Omental fat pad (tissue), 4 donors: ENCODE measurements around the gene JPH3. TPM values are rescaled to one million over a fixed set of nuclear protein-coding genes. Genes with fewer than 3 reads are reported as not detected.

ENCODE experiments used
- ATAC-seq: fragments of 150-250 bp; one replicate; pipeline ENCODE4 v1.9.1; 2016; ENCODE audit warnings: mild to moderate bottlenecking, moderate library complexity; ENCODE audit not compliant: low FRiP score
- DNase-seq: peaks from one replicate; pipeline ENCODE4 v3.0.0-alpha.2; 2019; ENCODE audit warnings: low spot score
- CTCF ChIP-seq, 3 donors: fragments of 450-650 bp; IDR thresholded peaks; one replicate each; pipeline ENCODE4 v1.5.1; 2016 to 2017; ENCODE audit warnings: antibody characterized with exemption in 3 of 3, mild to moderate bottlenecking in 3 of 3, moderate library complexity in 2 of 3
- total RNA-seq, 4 donors: library from RNA; depleted of rRNA; stranded (reverse); fragments of >200 nt; gene quantifications; one replicate each; pipeline ENCODE4 v1.1.0, GENCODE V29; 2016

The JPH3 gene
- under 1 TPM in 1 of 4 donors, not detected in 3; 0.32 TPM for total RNA-seq

GRCh38 chr16:87602001-87602775 is at the start of gene JPH3:
Gene JPH3 (plus strand): TSS chr16:87602508. CDS start chr16:87603147, 639 bp downstream.
- no peak for TF ChIP-seq CTCF (IDR thresholded peaks at IDR 0.05)
- DNase-seq (no peak), ATAC-seq (no peak)

- DNase-seq (no peak), ATAC-seq (no peak)
- TF ChIP-seq CTCF (IDR thresholded peaks at IDR 0.05) = no peak
These were observed 49.3 kb upstream of the JPH3 start for GRCh38 chr16:87552772-87553573.

GRCh38 chr16:87554754-87555427 is 47.4 kb upstream of the JPH3 start:
- DNase-seq (no peak), ATAC-seq (no peak)
- TF ChIP-seq CTCF (IDR thresholded peaks at IDR 0.05) = no peak

- ATAC-seq (no peak), DNase-seq (no peak)
- no peak for TF ChIP-seq CTCF (IDR thresholded peaks at IDR 0.05)
These were observed 46.7 kb upstream of the JPH3 start for GRCh38 chr16:87555647-87556046.

- DNase-seq (no peak), ATAC-seq (no peak)
- no peak for TF ChIP-seq CTCF (IDR thresholded peaks at IDR 0.05)
These were observed 45.3 kb upstream of the JPH3 start for GRCh38 chr16:87556941-87557459.

GRCh38 chr16:87558682-87559081 is 43.6 kb upstream of the JPH3 start:
- ATAC-seq (no peak), DNase-seq (no peak)
- no peak for TF ChIP-seq CTCF (IDR thresholded peaks at IDR 0.05)
